SU-DHL-6 (cell line): ENCODE data around the gene CGREF1.

ENCODE experiments used
- H2AFZ ChIP-seq: fragments of 200-600 bp; sonication (generic); 2 replicates; pipeline ENCODE4 v1.6.1; 2014; ENCODE audit warnings: low read depth, mild to moderate bottlenecking, moderate library complexity, mixed read lengths, antibody characterized with exemption, low read length; ENCODE audit not compliant: severe bottlenecking
- H3F3A ChIP-seq: fragments of 200-600 bp; shearing (Covaris generic); 2 replicates; pipeline ENCODE4 v1.6.0; 2016; ENCODE audit warnings: antibody characterized with exemption, mild to moderate bottlenecking; ENCODE audit not compliant: insufficient read depth
- H3K27ac ChIP-seq: fragments of 200-600 bp; sonication (generic); 2 replicates; pipeline ENCODE4 v1.5.1; 2016; ENCODE audit warnings: low read depth, mild to moderate bottlenecking, low read length, moderate library complexity, mixed read lengths
- H3K27me3 ChIP-seq: fragments of 200-600 bp; sonication (generic), shearing (Covaris generic); 2 replicates; pipeline ENCODE4 v1.6.0; 2014; ENCODE audit warnings: mild to moderate bottlenecking, low read length
- H3K36me3 ChIP-seq: fragments of 200-600 bp; sonication (generic); 2 replicates; pipeline ENCODE4 v1.6.1; 2014; ENCODE audit warnings: mild to moderate bottlenecking, low read length, mixed read lengths
- H3K4me2 ChIP-seq: fragments of 300-600, 200-600 bp; shearing (Covaris generic), sonication (generic); 2 replicates; pipeline ENCODE4 v1.6.0; 2014; ENCODE audit warnings: low read length, low read depth, mild to moderate bottlenecking; ENCODE audit not compliant: poor library complexity, severe bottlenecking
- H3K4me3 ChIP-seq: fragments of 200-600 bp; sonication (generic); 2 replicates; pipeline ENCODE4 v1.5.1; 2014; ENCODE audit warnings: antibody characterized with exemption, low read length, mild to moderate bottlenecking, mixed read lengths; ENCODE audit not compliant: insufficient read depth, poor library complexity, severe bottlenecking
- H3K79me2 ChIP-seq: fragments of 200-600 bp; sonication (generic); 2 replicates; pipeline ENCODE4 v1.6.1; 2014; ENCODE audit warnings: mild to moderate bottlenecking, low read length, moderate library complexity; ENCODE audit not compliant: insufficient read depth
- H3K9ac ChIP-seq: fragments of 200-600 bp; sonication (generic); 2 replicates; pipeline ENCODE4 v1.7.0; 2014; ENCODE audit warnings: mild to moderate bottlenecking, low read length
- H3K9me2 ChIP-seq: fragments of 200-600 bp; sonication (generic); replicated peaks from 2 replicates; pipeline ENCODE4 v1.6.1; 2014; ENCODE audit warnings: low read length; ENCODE audit not compliant: insufficient read depth
- H3K9me3 ChIP-seq: fragments of 200-600 bp; sonication (generic); 2 replicates; pipeline ENCODE4 v1.6.1; 2014; ENCODE audit warnings: low read length, mixed read lengths; ENCODE audit not compliant: insufficient read depth
- H4K20me1 ChIP-seq: fragments of 200-600 bp; sonication (generic); 2 replicates; pipeline ENCODE4 v1.6.1; 2014; ENCODE audit warnings: low read depth, mild to moderate bottlenecking, antibody characterized with exemption, low read length, moderate library complexity, mixed read lengths
- CTCF ChIP-seq: fragments of 200-600 bp; sonication (generic); IDR thresholded peaks from one replicate; pipeline ENCODE4 v1.5.1; 2017; ENCODE audit warnings: antibody characterized with exemption, mild to moderate bottlenecking, low read length, moderate library complexity; ENCODE audit not compliant: insufficient read depth, poor library complexity, severe bottlenecking
- EZH2phosphoT487 ChIP-seq: fragments of 200-600 bp; sonication (generic), shearing (Covaris generic); conservative IDR thresholded peaks from 2 replicates; pipeline ENCODE4 v1.6.1; 2018; ENCODE audit warnings: mild to moderate bottlenecking, antibody characterized with exemption, low read length, moderate library complexity, mixed read lengths

CGREF1 gene

DNA sequence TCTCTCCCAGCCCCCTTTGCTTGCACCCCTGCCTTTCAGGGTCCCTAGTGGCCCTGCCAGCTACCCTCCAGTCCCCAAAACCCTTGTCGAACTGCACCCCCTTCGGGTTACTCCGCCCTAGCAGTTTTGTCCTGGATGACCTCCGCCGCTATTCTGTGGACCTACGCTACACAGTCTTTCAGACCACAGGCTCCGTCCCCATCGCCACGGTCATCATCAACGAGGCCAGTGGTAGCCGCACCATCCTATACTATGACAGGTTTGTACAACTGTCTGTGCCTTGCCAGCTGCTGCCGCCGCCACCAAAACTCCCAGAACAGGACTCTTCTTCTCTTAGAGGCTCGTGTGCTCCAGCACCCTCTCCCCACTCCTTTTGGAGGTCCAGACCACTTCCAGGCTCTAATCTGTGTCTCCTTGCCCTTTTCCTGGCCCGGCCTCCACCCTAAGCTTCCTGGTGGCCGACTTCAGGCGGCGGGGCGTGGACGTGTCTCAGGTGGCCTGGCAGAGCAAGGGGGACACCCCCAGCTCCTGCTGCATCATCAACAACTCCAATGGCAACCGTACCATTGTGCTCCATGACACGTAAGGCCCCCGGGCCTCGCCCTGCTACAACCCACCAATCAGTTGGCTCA lies 24.5 kb downstream of the CGREF1 start:
- H4K20me1 ChIP-seq = no peaks in the 10 kb centered on the region
- no peaks in the 10 kb centered on the region for H3K9me2 ChIP-seq
- H2AFZ ChIP-seq = no peak overlapping the region
- H3K4me2 ChIP-seq = no peak overlapping the region
- no peak overlapping the region for H3K9ac ChIP-seq
- H3K27ac ChIP-seq = no peak overlapping the region
- no peak for TF ChIP-seq EZH2phosphoT487
- no peak for TF ChIP-seq CTCF
- no peaks in the 10 kb centered on the region for H3K27me3 ChIP-seq
- no peaks in the 10 kb centered on the region for H3K79me2 ChIP-seq
- H3K4me3 ChIP-seq = no peak overlapping the region
- H3K9me3 ChIP-seq = no peaks in the 10 kb centered on the region
- H3F3A ChIP-seq = no peaks in the 10 kb centered on the region
- H3K36me3 ChIP-seq = no peaks in the 10 kb centered on the region

DNA sequence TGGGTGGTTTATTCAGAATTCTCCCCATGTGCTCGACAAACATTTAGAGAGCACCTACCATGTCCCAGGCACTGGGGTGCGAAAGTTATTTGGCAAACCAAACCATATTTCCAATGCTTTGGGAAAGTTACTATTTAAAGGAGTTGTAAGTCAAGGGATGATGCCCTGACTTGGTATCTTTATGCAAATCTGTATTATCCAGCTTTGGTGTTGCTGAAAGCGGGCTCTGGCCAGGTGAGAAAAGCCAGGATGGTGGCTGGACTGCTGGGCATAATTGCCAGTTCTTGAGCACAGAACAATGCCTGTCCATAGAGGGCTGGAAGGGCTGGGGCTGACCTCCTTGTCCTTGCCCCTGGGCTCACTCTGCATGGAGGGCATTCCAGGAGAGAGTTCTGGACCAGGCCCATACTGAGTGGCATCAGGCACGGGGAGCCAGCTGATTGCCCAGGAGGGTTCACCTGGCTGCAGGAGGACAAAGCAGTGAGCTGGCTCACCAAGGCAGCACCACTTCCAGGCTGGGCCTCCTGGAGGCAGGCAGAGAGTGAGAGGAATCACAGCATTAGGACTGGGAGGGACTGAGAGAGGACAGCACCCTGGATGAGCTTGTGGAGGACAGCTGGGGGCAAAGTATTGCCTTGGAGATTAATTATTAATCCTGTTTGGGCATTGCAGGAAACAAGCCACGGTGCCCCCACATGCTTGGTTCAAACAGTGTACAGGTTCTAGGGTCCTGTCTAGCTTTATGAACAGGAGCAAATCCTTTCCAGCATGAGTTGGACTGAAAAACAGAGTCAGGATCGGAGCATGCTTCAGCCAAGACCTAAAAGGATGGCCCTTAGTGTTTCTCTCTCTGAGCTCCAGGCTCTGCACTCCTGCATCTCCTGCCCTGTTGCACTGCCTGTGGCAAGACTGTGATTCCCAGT lies 25.2 kb downstream of the CGREF1 start:
- Histone ChIP-seq H3K27me3 (no peaks in the 10 kb centered on the region), H3K36me3 (no peaks in the 10 kb centered on the region), H3K79me2 (no peaks in the 10 kb centered on the region), H3K4me2 (no peak overlapping the region), H3K9me2 (no peaks in the 10 kb centered on the region), H3K9me3 (no peaks in the 10 kb centered on the region), H3K27ac (no peak overlapping the region), H2AFZ (no peak overlapping the region), H3K9ac (no peak overlapping the region), H3K4me3 (no peak overlapping the region), H3F3A (no peaks in the 10 kb centered on the region), H4K20me1 (no peaks in the 10 kb centered on the region)
- TF ChIP-seq CTCF (no peak), EZH2phosphoT487 (no peak)

DNA sequence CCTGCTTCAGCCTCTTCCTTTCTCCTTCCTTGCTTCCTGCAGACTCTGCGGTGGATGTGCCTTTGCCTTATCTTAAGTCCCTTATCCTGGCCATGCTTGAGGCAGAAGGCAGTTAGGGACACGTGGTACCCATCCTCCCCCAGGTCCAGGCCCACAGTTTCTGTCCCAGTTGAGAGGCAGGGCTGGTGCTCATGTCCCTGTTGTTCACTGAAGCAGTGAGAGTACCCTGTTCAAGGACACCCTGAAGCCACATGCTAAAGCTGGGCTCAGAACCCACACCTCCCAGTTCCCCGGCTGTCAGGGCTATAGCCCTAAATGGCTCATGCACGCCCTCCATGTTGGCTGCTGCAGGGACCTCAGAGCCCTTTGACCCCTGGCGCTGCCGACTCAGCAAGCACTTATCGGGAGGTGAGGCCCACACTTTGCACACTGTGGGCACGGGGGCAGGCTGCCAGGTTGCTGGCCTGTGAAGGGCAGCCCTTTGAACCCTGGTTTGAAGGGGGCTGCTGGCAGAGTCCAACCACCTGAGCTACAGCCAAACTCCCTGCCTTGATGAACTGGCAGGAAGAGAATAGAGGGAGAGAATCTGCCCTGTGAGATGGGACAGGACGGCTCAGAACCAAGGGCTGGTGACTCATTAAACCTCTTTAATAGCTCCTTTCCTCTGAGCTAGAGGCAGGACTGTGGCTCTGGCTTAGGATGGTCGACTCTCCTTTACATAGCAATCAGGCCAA lies 26.1 kb downstream of the CGREF1 start:
- H3K36me3 ChIP-seq = no peaks in the 10 kb centered on the region
- H3K27ac ChIP-seq = no peak overlapping the region
- no peaks in the 10 kb centered on the region for H3K9me3 ChIP-seq

More for the DNA sequence above, 26.1 kb downstream of the CGREF1 start:
- H3K9me2 ChIP-seq = no peaks in the 10 kb centered on the region
- H3K9ac ChIP-seq = no peak overlapping the region
- no peaks in the 10 kb centered on the region for H3K79me2 ChIP-seq
- H3K4me3 ChIP-seq = no peak overlapping the region
- H2AFZ ChIP-seq = no peak overlapping the region
- no peak for TF ChIP-seq EZH2phosphoT487
- no peak for TF ChIP-seq CTCF
- no peaks in the 10 kb centered on the region for H3K27me3 ChIP-seq
- H3K4me2 ChIP-seq = no peak overlapping the region
- no peaks in the 10 kb centered on the region for H4K20me1 ChIP-seq
- no peaks in the 10 kb centered on the region for H3F3A ChIP-seq
